Tibial nerve (tissue), 3 donors: Measurements from ENCODE around the gene MALRD1.

Experiments
- POLR2A ChIP-seq, 2 donors: fragments of 450-650 bp; IDR thresholded peaks; one replicate each; pipeline ENCODE4 v1.6.1; 2017; ENCODE audit warnings: antibody characterized with exemption in 2 of 2, mild to moderate bottlenecking in 2 of 2, moderate library complexity in 2 of 2
- TF ChIP-seq, protein P1 (sequence below), 5 experiments: fragments of 200-600 bp in 3 of 5; fragments of 450-650 bp in 2 of 5; sonication (generic) in 3 of 5; IDR thresholded peaks; one replicate each; pipeline ENCODE4 v1.5.1; 2016 to 2019; ENCODE audit warnings: antibody characterized with exemption in 5 of 5, mild to moderate bottlenecking in 3 of 5, moderate library complexity in 2 of 5

DNA sequence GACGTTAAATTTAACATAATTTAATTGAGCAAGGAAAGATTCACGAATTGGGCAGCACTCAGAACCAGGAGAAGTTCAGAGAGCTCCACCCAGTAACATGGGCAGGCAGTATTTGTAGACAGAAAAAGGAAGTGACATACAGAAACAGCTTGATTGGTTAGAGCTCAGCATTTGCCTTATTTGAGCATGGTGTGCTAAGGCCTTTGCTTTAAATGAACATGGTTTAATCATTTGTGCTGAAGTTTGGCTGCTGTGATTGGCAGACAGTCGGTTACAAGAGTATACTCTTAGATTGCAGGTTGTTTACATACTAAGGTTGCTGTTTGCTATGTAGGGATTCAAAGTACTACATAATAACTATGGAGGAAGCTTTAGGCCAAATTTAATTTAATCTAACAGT is 199.2 kb downstream of the MALRD1 start:
- TF ChIP-seq POLR2A (IDR thresholded peaks at IDR 0.05): no peak
- TF ChIP-seq, protein P1, sequence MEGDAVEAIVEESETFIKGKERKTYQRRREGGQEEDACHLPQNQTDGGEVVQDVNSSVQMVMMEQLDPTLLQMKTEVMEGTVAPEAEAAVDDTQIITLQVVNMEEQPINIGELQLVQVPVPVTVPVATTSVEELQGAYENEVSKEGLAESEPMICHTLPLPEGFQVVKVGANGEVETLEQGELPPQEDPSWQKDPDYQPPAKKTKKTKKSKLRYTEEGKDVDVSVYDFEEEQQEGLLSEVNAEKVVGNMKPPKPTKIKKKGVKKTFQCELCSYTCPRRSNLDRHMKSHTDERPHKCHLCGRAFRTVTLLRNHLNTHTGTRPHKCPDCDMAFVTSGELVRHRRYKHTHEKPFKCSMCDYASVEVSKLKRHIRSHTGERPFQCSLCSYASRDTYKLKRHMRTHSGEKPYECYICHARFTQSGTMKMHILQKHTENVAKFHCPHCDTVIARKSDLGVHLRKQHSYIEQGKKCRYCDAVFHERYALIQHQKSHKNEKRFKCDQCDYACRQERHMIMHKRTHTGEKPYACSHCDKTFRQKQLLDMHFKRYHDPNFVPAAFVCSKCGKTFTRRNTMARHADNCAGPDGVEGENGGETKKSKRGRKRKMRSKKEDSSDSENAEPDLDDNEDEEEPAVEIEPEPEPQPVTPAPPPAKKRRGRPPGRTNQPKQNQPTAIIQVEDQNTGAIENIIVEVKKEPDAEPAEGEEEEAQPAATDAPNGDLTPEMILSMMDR (IDR thresholded peaks at IDR 0.05): no peak
